Transverse colon (tissue), 1 donor: ENCODE results near the gene GPATCH1.
"Not testable (repeated sequence)": the region's sequence is repeated elsewhere in the genome, so short reads cannot be mapped to it uniquely, and the experiment has no call there.

Experiments used
- EP300 ChIP-seq: sonication (generic); formaldehyde crosslinking; IDR thresholded peaks from one replicate; pipeline ENCODE4 v1.6.1; 2017; ENCODE audit warnings: antibody characterized with exemption, low read depth
- POLR2A ChIP-seq: fragments of 450-650 bp; IDR thresholded peaks from one replicate; pipeline ENCODE4 v1.6.1; 2016; ENCODE audit warnings: antibody characterized with exemption, mild to moderate bottlenecking, moderate library complexity

DNA sequence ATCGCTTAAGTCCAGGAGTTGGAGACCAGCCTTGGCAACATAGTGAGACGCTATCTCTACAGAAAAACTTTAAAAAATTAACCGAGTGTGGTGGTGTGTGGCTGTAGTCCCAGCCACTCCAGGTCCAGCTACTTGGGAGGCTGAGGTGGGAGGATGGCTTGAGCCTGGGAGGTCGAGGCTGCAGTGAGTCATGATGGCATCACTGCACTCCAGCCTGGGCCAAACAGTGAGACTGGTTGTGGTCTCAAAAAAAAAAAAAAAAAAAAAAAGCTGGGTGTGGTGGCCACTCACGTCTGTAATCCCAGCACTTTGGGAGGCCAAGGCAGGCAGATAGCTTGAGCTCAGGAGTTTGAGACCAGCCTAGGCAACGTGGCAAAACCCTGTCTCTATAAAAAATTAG lies 85.1 kb downstream of the GPATCH1 start:
- not testable (repeated sequence) for TF ChIP-seq POLR2A, EP300
